H1 (cell line): ENCODE measurements around the gene PPP6R1. TPM values are rescaled to one million over a fixed set of nuclear protein-coding genes. Genes with fewer than 3 reads are reported as not detected.

Experiments used
- CTCF ChIA-PET: fragments of 300-600 bp; sonication (Branson Sonifier 250); formaldehyde crosslinking; loops from one replicate; lab custom pipeline; 2021; ENCODE audit not compliant: partially characterized antibody; lab: Charles Lee
- POLR2A ChIA-PET: fragments of 300-600 bp; sonication (Branson Sonifier 250); formaldehyde crosslinking; loops from one replicate; lab custom pipeline; 2021; ENCODE audit warnings: inconsistent platforms; ENCODE audit not compliant: partially characterized antibody; lab: Charles Lee
- DNase-seq, 2 experiments: peaks; one replicate each; pipeline versions ENCODE4 v3.0.0 to v3.0.0-alpha.2; 2010 to 2022; ENCODE audit warnings: low spot score in 2 of 2, low read depth in 1 of 2, mixed read lengths in 1 of 2
- FAIRE-seq: peaks from 2 replicates; lab custom pipeline; 2011; peaks lifted over from hg19 to GRCh38; lab: Jason Lieb, UNC
- H2AFZ ChIP-seq: 2 replicates; pipeline ENCODE4 v1.8.1; 2012; ENCODE audit warnings: low read length, inconsistent platforms
- H2AK5ac ChIP-seq: 2 replicates; pipeline ENCODE4 v1.6.1; 2013; ENCODE audit warnings: low read depth, low read length
- H2BK120ac ChIP-seq: replicated peaks from 2 replicates; pipeline ENCODE3; 2013; ENCODE audit warnings: low read depth, low read length, inconsistent platforms
- H2BK12ac ChIP-seq: 2 replicates; pipeline ENCODE4 v1.6.1; 2013; ENCODE audit warnings: low read depth, low read length
- H2BK15ac ChIP-seq: 2 replicates; pipeline ENCODE4 v1.6.1; 2013; ENCODE audit warnings: low read length
- H2BK20ac ChIP-seq: 2 replicates; pipeline ENCODE4 v1.6.1; 2013; ENCODE audit warnings: low read length
- H2BK5ac ChIP-seq: 2 replicates; pipeline ENCODE4 v1.6.1; 2013; ENCODE audit warnings: low read depth, low read length
- H3K14ac ChIP-seq: 2 replicates; pipeline ENCODE4 v1.6.1; 2013; ENCODE audit warnings: inconsistent platforms; ENCODE audit not compliant: insufficient read length
- H3K18ac ChIP-seq: 2 replicates; pipeline ENCODE4 v1.6.1; 2013; ENCODE audit warnings: low read length; ENCODE audit errors: extremely low read depth
- H3K23ac ChIP-seq: 2 replicates; pipeline ENCODE4 v1.6.1; 2013; ENCODE audit warnings: inconsistent platforms; ENCODE audit not compliant: insufficient read length
- H3K23me2 ChIP-seq: 2 replicates; pipeline ENCODE4 v1.6.1; 2013; ENCODE audit warnings: low read depth, low read length
- H3K27ac ChIP-seq: 2 replicates; pipeline ENCODE4 v1.6.1; 2011; ENCODE audit warnings: low read depth, low read length, inconsistent platforms
- H3K27me3 ChIP-seq, 4 experiments: replicated peaks in 1 of 4; 1 replicate in 1 of 4; 2 replicates in 3 of 4; pipeline versions ENCODE4 v1.6.1 to v1.8.1; 2011 to 2013; ENCODE audit warnings: low read length in 3 of 4, mild to moderate bottlenecking in 3 of 4, inconsistent platforms in 2 of 4, mixed read lengths in 2 of 4, moderate library complexity in 1 of 4; ENCODE audit not compliant: control insufficient read depth in 3 of 4, insufficient read depth in 3 of 4; ENCODE audit errors: extremely low read depth in 1 of 4
- H3K36me3 ChIP-seq, 4 experiments: 2 replicates each; pipeline versions ENCODE4 v1.6.1 to v1.8.1; 2011 to 2013; ENCODE audit warnings: mild to moderate bottlenecking in 4 of 4, low read length in 3 of 4, moderate library complexity in 2 of 4, control low read depth in 1 of 4, inconsistent platforms in 1 of 4; ENCODE audit not compliant: insufficient read depth in 4 of 4, control insufficient read depth in 2 of 4
- H3K4ac ChIP-seq: replicated peaks from 2 replicates; pipeline ENCODE3; 2013; ENCODE audit warnings: low read length, low read depth, mixed read lengths, inconsistent platforms; ENCODE audit not compliant: insufficient read length
- H3K4me1 ChIP-seq, 4 experiments: replicated peaks in 1 of 4; 1 replicate in 1 of 4; 2 replicates in 3 of 4; pipeline versions ENCODE4 v1.6.1 to v1.8.1; 2011 to 2013; ENCODE audit warnings: low read length in 3 of 4, inconsistent platforms in 2 of 4, mixed read lengths in 1 of 4; ENCODE audit not compliant: insufficient read depth in 4 of 4, control insufficient read depth in 3 of 4
- H3K4me2 ChIP-seq, 2 experiments: 2 replicates each; pipeline versions ENCODE4 v1.6.1 to v1.8.1; 2011 to 2013; ENCODE audit warnings: low read depth in 2 of 2, low read length in 2 of 2, control low read depth in 1 of 2, inconsistent platforms in 1 of 2, mild to moderate bottlenecking in 1 of 2; ENCODE audit not compliant: insufficient read depth in 1 of 2
- H3K4me3 ChIP-seq, 4 experiments: fragments of 200-600, 300-600 bp in 1 of 4; sonication (generic), shearing (Covaris generic), sonication (Bioruptor Twin) in 1 of 4; 2 replicates each; pipeline versions ENCODE4 v1.5.1 to v1.8.1; 2011 to 2016; ENCODE audit warnings: low read length in 4 of 4, low read depth in 3 of 4, control low read depth in 2 of 4, inconsistent platforms in 2 of 4, mild to moderate bottlenecking in 2 of 4, mixed read lengths in 1 of 4, moderate library complexity in 1 of 4; ENCODE audit not compliant: insufficient read depth in 2 of 4; ENCODE audit errors: extremely low read depth in 1 of 4
- H3K56ac ChIP-seq: replicated peaks from 2 replicates; pipeline ENCODE3; 2013; ENCODE audit warnings: low read depth, mild to moderate bottlenecking, mixed read lengths, low read length, inconsistent platforms; ENCODE audit not compliant: insufficient read length
- H3K79me1 ChIP-seq: 2 replicates; pipeline ENCODE4 v1.6.1; 2013; ENCODE audit warnings: low read depth, low read length, control low read depth
- H3K79me2 ChIP-seq, 2 experiments: 2 replicates each; pipeline versions ENCODE4 v1.6.1 to v1.8.1; 2012 to 2013; ENCODE audit warnings: low read length in 2 of 2, mild to moderate bottlenecking in 2 of 2, inconsistent platforms in 1 of 2; ENCODE audit not compliant: insufficient read depth in 2 of 2, control insufficient read depth in 1 of 2
- H3K9ac ChIP-seq, 4 experiments: replicated peaks in 1 of 4; 1 replicate in 1 of 4; 2 replicates in 3 of 4; pipeline versions ENCODE4 v1.6.1 to v1.8.1; 2011 to 2013; ENCODE audit warnings: low read depth in 3 of 4, low read length in 3 of 4, control low read depth in 2 of 4, mild to moderate bottlenecking in 2 of 4, moderate library complexity in 2 of 4, inconsistent platforms in 1 of 4; ENCODE audit errors: extremely low read depth in 1 of 4
- H3K9me3 ChIP-seq, 2 experiments: 2 replicates each; pipeline versions ENCODE4 v1.6.1 to v1.8.1; 2012 to 2013; ENCODE audit warnings: mild to moderate bottlenecking in 2 of 2, moderate library complexity in 2 of 2, control low read depth in 1 of 2, inconsistent platforms in 1 of 2, low read depth in 1 of 2, low read length in 1 of 2, mixed read lengths in 1 of 2; ENCODE audit not compliant: insufficient read depth in 2 of 2
- H4K20me1 ChIP-seq, 2 experiments: replicated peaks in 1 of 2; 2 replicates each; pipeline versions ENCODE3 to v1.8.1; 2011 to 2013; ENCODE audit warnings: inconsistent platforms in 2 of 2, low read length in 2 of 2, mild to moderate bottlenecking in 1 of 2; ENCODE audit not compliant: insufficient read depth in 2 of 2, control insufficient read depth in 1 of 2
- H4K5ac ChIP-seq: 2 replicates; pipeline ENCODE4 v1.6.1; 2013; ENCODE audit warnings: low read length, low read depth, mixed read lengths, inconsistent platforms; ENCODE audit not compliant: insufficient read length
- H4K8ac ChIP-seq: 2 replicates; pipeline ENCODE4 v1.8.0; 2013; ENCODE audit warnings: mild to moderate bottlenecking, moderate library complexity, low read length, inconsistent platforms; ENCODE audit not compliant: insufficient read depth; ENCODE audit errors: extremely low read depth
- H4K91ac ChIP-seq: replicated peaks from 2 replicates; pipeline ENCODE3; 2013; ENCODE audit warnings: low read length, mixed read lengths, inconsistent platforms; ENCODE audit not compliant: insufficient read length
- GTF2F1 ChIP-seq: IDR thresholded peaks from 2 replicates; pipeline ENCODE4 v1.6.1; 2012; ENCODE audit warnings: low read depth, low read length, improper control_type of control experiment, borderline replicate concordance
- JUND ChIP-seq: IDR thresholded peaks from 2 replicates; pipeline ENCODE4 v1.6.1; 2011; ENCODE audit warnings: mild to moderate bottlenecking, improper control_type of control experiment, low read length
- RAD21 ChIP-seq, 2 experiments: IDR thresholded peaks in 1 of 2; conservative IDR thresholded peaks in 1 of 2; 2 replicates each; pipeline ENCODE4 v1.6.1; 2011; ENCODE audit warnings: low read depth in 2 of 2, low read length in 2 of 2, improper control_type of control experiment in 1 of 2, inconsistent platforms in 1 of 2, mild to moderate bottlenecking in 1 of 2, moderate library complexity in 1 of 2
- WGBS, 2 experiments: shearing (Covaris generic) in 1 of 2; methylation state at CpG; one replicate each; pipeline versions ENCODE4 v1.1.6 to v1.1.7; 2013 to 2015; ENCODE audit warnings: low lambda C conversion rate in 2 of 2, mixed read lengths in 2 of 2, inconsistent platforms in 1 of 2, low coverage in 1 of 2, missing lambda C conversion rate in 1 of 2; ENCODE audit not compliant: insufficient replicate concordance in 2 of 2, insufficient coverage in 1 of 2, insufficient read length in 1 of 2; ENCODE audit errors: extremely low coverage in 1 of 2, missing lambda C conversion rate in 1 of 2; 5-methylcytosine and 5-hydroxymethylcytosine counted together
- polyA plus RNA-seq, 7 experiments: library from polyadenylated mRNA; depleted of rRNA in 3 of 7; stranded (reverse) in 5 of 7; unstranded in 2 of 7; fragments of >200 nt in 5 of 7; fragments of 200-250 nt in 2 of 7; gene quantifications; 1 replicate in 5 of 7; 2 replicates in 1 of 7; 4 replicates in 1 of 7; pipeline versions ENCODE4 v1.2.1 to v1.2.3, GENCODE V29; 2011 to 2013; ENCODE audit warnings: missing spikeins in 2 of 7, mixed read lengths in 2 of 7
- total RNA-seq: library from RNA; stranded (reverse); fragmentation: NEBNext Ultra II Directional; extraction: Animal tissue kit (Norgen Biotek cat#: 25700); gene quantifications from 2 replicates; pipeline ENCODE4 v1.2.1, GENCODE V29; 2021

PPP6R1 gene
- total and polyA plus RNA-seq, 2 of the 8 experiments (the other 6 are each of a cell fraction or from before 2014, with no cell fraction given), result 36.4 to 74.4 TPM

GRCh38 chr19:55247621-55248099 is 11.2 kb downstream of the PPP6R1 start:
- no peak overlapping the region for H2AFZ ChIP-seq
- 0 out of 4 replicates have a peak, but pooled peaks of 1 of the 2 experiments have one; percentile 8 for TF ChIP-seq RAD21 (IDR thresholded peaks at IDR 0.05 in 1 of 2, conservative IDR thresholded peaks at IDR 0.05 in 1 of 2; ENCODE audit: low read depth in 2 of 2, low read length in 2 of 2)
- no peak for TF ChIP-seq JUND
- TF ChIP-seq GTF2F1, result no peak

More at GRCh38 chr19:55247621-55248099, 11.2 kb downstream of the PPP6R1 start:
- no peaks in the 10 kb centered on the region for H3K23me2 ChIP-seq
- peaks cover 5 to 51% of the 10 kb centered on the region in 2 experiments; a peak in 3 of 4 replicates for H3K79me2 ChIP-seq
- H3K27me3 ChIP-seq, result no peaks in the 10 kb centered on the region
- no peak overlapping the region for H2BK20ac ChIP-seq
- H2BK5ac ChIP-seq, result peak overlapping the region; percentile 16; the same call in 1 of the 2 replicates
- no peak overlapping the region for H2BK12ac ChIP-seq
- DNase-seq, result no peak
- no peak overlapping the region for H3K56ac ChIP-seq
- H3K4me2 ChIP-seq, result no peak overlapping the region
- H3K4ac ChIP-seq, result no peak overlapping the region
- no peak overlapping the region for H4K91ac ChIP-seq
- 93% methylated on average over 10 of the region's 10 CpGs; no CpG with 5 or more reads in 1 of the 2 experiments for WGBS, 2 experiments
- H3K4me1 ChIP-seq, result no peaks in the 10 kb centered on the region; a peak in 1 of 7 replicates
- FAIRE-seq, result no peak
- ChIA-PET POLR2A (interaction anchor here (1.1 to 1.6 kb wide), 5 partner anchors 11 to 166 kb away, joined by 3 to 5 read pairs (median 3); partner anchors contain the start of genes HSPBP1 and PPP6R1), CTCF (interaction anchor here (0.7 to 1.2 kb wide), 2 partner anchors 9 to 107 kb away, joined by 3 to 5 read pairs; no protein-coding TSS in a partner anchor)
- no peak overlapping the region for H3K18ac ChIP-seq
- H3K27ac ChIP-seq, result no peak overlapping the region
- no peaks in the 10 kb centered on the region for H3K9me3 ChIP-seq
- H3K36me3 ChIP-seq, result peaks cover 4 to 23% (median 10%) of the 10 kb centered on the region in 4 experiments; a peak in 5 of 8 replicates
- H2BK120ac ChIP-seq, result no peak overlapping the region
- H2AK5ac ChIP-seq, result no peak overlapping the region
- H4K20me1 ChIP-seq, result peaks cover 17 to 39% of the 10 kb centered on the region in 2 experiments
- no peak overlapping the region for H4K8ac ChIP-seq
- H3K9ac ChIP-seq, result no peak overlapping the region
- H4K5ac ChIP-seq, result no peak overlapping the region
- no peak overlapping the region for H3K14ac ChIP-seq
- H3K4me3 ChIP-seq, result no peak overlapping the region
- H3K79me1 ChIP-seq, result peaks cover 22% of the 10 kb centered on the region
- no peak overlapping the region for H3K23ac ChIP-seq
- no peak overlapping the region for H2BK15ac ChIP-seq
